Astrocyte (in vitro differentiated cells and primary cell): ENCODE data around the gene TK2. TPM values are rescaled to one million over a fixed set of nuclear protein-coding genes. Genes with fewer than 3 reads are reported as not detected.

Source experiments
- DNase-seq: peaks from one replicate; pipeline ENCODE4 v3.0.0-alpha.2; 2010; ENCODE audit warnings: low read depth
- FAIRE-seq: peaks from 2 replicates; lab custom pipeline; 2011; peaks lifted over from hg19 to GRCh38; lab: Jason Lieb, UNC
- H2AFZ ChIP-seq: 2 replicates; pipeline ENCODE4 v1.6.0; 2012; ENCODE audit warnings: low read depth, low read length, inconsistent platforms
- H3K27ac ChIP-seq: 2 replicates; pipeline ENCODE4 v1.5.1; 2011; ENCODE audit warnings: low read depth, low read length, inconsistent platforms
- H3K27me3 ChIP-seq: 2 replicates; pipeline ENCODE4 v1.6.0; 2011; ENCODE audit warnings: low read length, inconsistent platforms; ENCODE audit not compliant: insufficient read depth
- H3K36me3 ChIP-seq: 2 replicates; pipeline ENCODE4 v1.5.1; 2011; ENCODE audit warnings: low read length, inconsistent platforms; ENCODE audit not compliant: insufficient read depth
- H3K4me1 ChIP-seq: 2 replicates; pipeline ENCODE4 v1.5.1; 2011; ENCODE audit warnings: low read length, inconsistent platforms; ENCODE audit not compliant: insufficient read depth
- H3K4me2 ChIP-seq: 2 replicates; pipeline ENCODE4 v1.6.0; 2012; ENCODE audit warnings: low read length, inconsistent platforms
- H3K4me3 ChIP-seq: 2 replicates; pipeline ENCODE4 v1.5.1; 2011; ENCODE audit warnings: low read depth, mild to moderate bottlenecking, low read length, inconsistent platforms; ENCODE audit not compliant: insufficient read depth
- H3K79me2 ChIP-seq: 2 replicates; pipeline ENCODE4 v1.6.0; 2012; ENCODE audit warnings: mild to moderate bottlenecking, low read length, inconsistent platforms; ENCODE audit not compliant: insufficient read depth
- H3K9ac ChIP-seq: 2 replicates; pipeline ENCODE4 v1.6.0; 2012; ENCODE audit warnings: mild to moderate bottlenecking, low read length, inconsistent platforms
- H3K9me3 ChIP-seq: 2 replicates; pipeline ENCODE4 v1.5.1; 2012; ENCODE audit warnings: low read depth, mild to moderate bottlenecking, low read length, inconsistent platforms; ENCODE audit not compliant: insufficient read depth
- H4K20me1 ChIP-seq: 2 replicates; pipeline ENCODE4 v1.6.0; 2012; ENCODE audit warnings: low read length, inconsistent platforms; ENCODE audit not compliant: insufficient read depth
- H3K27ac Mint-ChIP-seq: one replicate; pipeline ENCODE4 v1.8.0; 2021; ENCODE audit warnings: mild to moderate bottlenecking, mixed read lengths; ENCODE audit not compliant: unreplicated experiment
- H3K27me3 Mint-ChIP-seq: one replicate; pipeline ENCODE4 v1.8.0; 2021; ENCODE audit warnings: low read depth, mixed read lengths; ENCODE audit not compliant: unreplicated experiment
- H3K36me3 Mint-ChIP-seq: one replicate; pipeline ENCODE4 v1.8.0; 2021; ENCODE audit warnings: low read depth, mixed read lengths; ENCODE audit not compliant: unreplicated experiment
- H3K4me1 Mint-ChIP-seq: one replicate; pipeline ENCODE4 v1.8.0; 2021; ENCODE audit warnings: low read depth, mixed read lengths; ENCODE audit not compliant: unreplicated experiment
- H3K4me3 Mint-ChIP-seq: one replicate; pipeline ENCODE4 v1.8.0; 2021; ENCODE audit warnings: mild to moderate bottlenecking, moderate library complexity, mixed read lengths; ENCODE audit not compliant: unreplicated experiment
- H3K9me3 Mint-ChIP-seq: one replicate; pipeline ENCODE4 v1.8.0; 2021; ENCODE audit warnings: mild to moderate bottlenecking, mixed read lengths; ENCODE audit not compliant: unreplicated experiment
- EZH2 ChIP-seq: IDR thresholded peaks from 2 replicates; pipeline ENCODE4 v1.6.1; 2012; ENCODE audit warnings: mild to moderate bottlenecking, low read length, inconsistent platforms; ENCODE audit not compliant: insufficient read depth
- total RNA-seq: library from RNA; stranded (reverse); gene quantifications from 2 replicates; pipeline ENCODE4 v1.2.1, GENCODE V29; 2021
- TF ChIP-seq, protein P1 (sequence below): IDR thresholded peaks from 2 replicates; pipeline ENCODE4 v1.5.1; 2011; ENCODE audit warnings: low read depth, mild to moderate bottlenecking, inconsistent platforms, low read length, moderate library complexity; ENCODE audit not compliant: insufficient read depth

TK2 gene
- total RNA-seq, 1 donor from 2014 or later: 12.4 TPM

DNA sequence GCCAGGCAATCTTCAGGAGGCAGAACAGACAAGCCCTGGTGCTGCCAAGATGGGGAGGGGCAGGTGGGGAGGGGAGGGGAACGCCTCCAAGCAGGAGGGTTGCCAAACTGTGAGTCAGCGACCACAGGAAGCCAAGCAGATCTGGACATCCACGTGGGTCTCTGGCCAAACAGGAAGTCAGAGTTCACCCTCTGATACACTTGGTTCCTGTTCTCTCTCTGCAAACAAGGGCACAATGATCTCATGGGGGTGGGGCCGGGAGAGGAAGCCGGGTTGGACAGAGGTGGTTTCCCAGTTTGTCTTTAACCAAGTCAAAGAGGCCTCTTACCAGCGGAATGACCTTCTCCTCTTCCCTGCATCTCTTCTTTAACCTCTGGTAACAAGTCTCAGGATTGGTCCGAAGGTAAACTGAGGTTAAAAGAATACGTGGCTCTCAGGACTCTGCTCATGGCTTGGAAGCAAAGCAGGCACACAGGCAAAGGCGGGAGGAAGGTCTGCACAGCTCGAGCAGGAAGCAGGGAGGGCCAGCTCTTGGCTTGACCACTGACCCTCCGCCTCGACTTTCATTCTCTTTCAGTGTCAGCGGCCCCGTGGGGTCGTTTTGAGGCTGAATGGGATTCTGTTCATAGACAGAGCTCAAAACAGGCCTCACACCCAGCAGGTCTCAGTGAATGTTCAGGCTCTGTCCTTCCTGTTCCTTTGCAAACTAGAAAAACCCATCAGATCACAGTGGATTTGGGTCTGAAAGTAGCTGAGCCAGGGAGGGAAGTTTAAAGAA is 32.9 kb downstream of the TK2 start:
- Mint-ChIP-seq H3K9me3 (no peaks in the 10 kb centered on the region), H3K27me3 (peaks cover 2% of the 10 kb centered on the region), H3K36me3 (peaks cover 3% of the 10 kb centered on the region), H3K4me3 (peak overlapping the region; percentile 47), H3K27ac (peak overlapping the region; percentile 89), H3K4me1 (peaks cover 46% of the 10 kb centered on the region)
- Histone ChIP-seq H3K9ac (peak overlapping the region; percentile 63), H3K27ac (peak overlapping the region; percentile 78), H2AFZ (peak overlapping the region; percentile 6), H3K36me3 (no peaks in the 10 kb centered on the region), H3K9me3 (no peaks in the 10 kb centered on the region), H3K4me3 (peak overlapping the region; percentile 14), H3K4me1 (peaks cover 56% of the 10 kb centered on the region), H3K4me2 (peak overlapping the region; percentile 72), H4K20me1 (no peaks in the 10 kb centered on the region), H3K79me2 (peaks cover 4% of the 10 kb centered on the region), H3K27me3 (no peaks in the 10 kb centered on the region)
- TF ChIP-seq EZH2: no peak
- TF ChIP-seq, protein P1, sequence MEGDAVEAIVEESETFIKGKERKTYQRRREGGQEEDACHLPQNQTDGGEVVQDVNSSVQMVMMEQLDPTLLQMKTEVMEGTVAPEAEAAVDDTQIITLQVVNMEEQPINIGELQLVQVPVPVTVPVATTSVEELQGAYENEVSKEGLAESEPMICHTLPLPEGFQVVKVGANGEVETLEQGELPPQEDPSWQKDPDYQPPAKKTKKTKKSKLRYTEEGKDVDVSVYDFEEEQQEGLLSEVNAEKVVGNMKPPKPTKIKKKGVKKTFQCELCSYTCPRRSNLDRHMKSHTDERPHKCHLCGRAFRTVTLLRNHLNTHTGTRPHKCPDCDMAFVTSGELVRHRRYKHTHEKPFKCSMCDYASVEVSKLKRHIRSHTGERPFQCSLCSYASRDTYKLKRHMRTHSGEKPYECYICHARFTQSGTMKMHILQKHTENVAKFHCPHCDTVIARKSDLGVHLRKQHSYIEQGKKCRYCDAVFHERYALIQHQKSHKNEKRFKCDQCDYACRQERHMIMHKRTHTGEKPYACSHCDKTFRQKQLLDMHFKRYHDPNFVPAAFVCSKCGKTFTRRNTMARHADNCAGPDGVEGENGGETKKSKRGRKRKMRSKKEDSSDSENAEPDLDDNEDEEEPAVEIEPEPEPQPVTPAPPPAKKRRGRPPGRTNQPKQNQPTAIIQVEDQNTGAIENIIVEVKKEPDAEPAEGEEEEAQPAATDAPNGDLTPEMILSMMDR: no peak
- DNase-seq (peak; percentile 98), FAIRE-seq (peak; percentile 93)

DNA sequence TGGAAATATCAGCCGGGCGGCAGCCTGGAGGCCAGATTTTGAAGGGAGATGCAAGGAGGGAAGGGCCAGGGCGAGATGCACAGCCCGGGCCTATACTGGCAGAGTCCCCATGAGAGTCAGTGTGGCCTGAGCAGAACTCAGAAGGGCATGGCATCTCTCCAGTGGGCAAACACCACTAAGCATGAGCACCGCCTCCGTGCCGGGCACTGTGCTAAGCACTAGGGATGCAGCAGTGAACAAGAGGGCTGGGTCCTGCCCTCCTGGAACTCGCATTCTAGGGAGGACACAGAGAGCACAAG is 33.5 kb downstream of the TK2 start:
- FAIRE-seq: no peak

More for the DNA sequence above, 33.5 kb downstream of the TK2 start:
- no peak for DNase-seq
- peaks cover 2% of the 10 kb centered on the region for H3K27me3 Mint-ChIP-seq
- Histone ChIP-seq H4K20me1 (no peaks in the 10 kb centered on the region), H3K4me3 (no peak overlapping the region), H3K79me2 (peaks cover 4% of the 10 kb centered on the region), H3K27ac (peak overlapping the region; percentile 46), H3K27me3 (no peaks in the 10 kb centered on the region), H3K4me2 (peak overlapping the region; percentile 72), H3K4me1 (peaks cover 56% of the 10 kb centered on the region), H3K9ac (peak overlapping the region; percentile 39), H2AFZ (no peak overlapping the region), H3K9me3 (no peaks in the 10 kb centered on the region), H3K36me3 (no peaks in the 10 kb centered on the region)
- peaks cover 45% of the 10 kb centered on the region for H3K4me1 Mint-ChIP-seq
- H3K9me3 Mint-ChIP-seq: no peaks in the 10 kb centered on the region
- H3K36me3 Mint-ChIP-seq: peaks cover 3% of the 10 kb centered on the region
- no peak overlapping the region for H3K4me3 Mint-ChIP-seq
- no peak for TF ChIP-seq EZH2
- TF ChIP-seq, protein P1: no peak
- peak overlapping the region; percentile 29 for H3K27ac Mint-ChIP-seq
